Measurements from ENCODE around the gene SLC16A12. TPM values are rescaled to one million over a fixed set of nuclear protein-coding genes. Genes with fewer than 3 reads are reported as not detected.
"Not testable (repeated sequence)": the region's sequence is repeated elsewhere in the genome, so short reads cannot be mapped to it uniquely, and the experiment has no call there.

Gene SLC16A12
- total and polyA plus RNA-seq, 4 donors: 0.03 to 10.7 (median 0.94) TPM

GRCh38 chr10:89531359-89531758 is 4.0 kb downstream of the SLC16A12 start:
- H3K27me3 ChIP-seq (ENCODE audit: control insufficient read depth in 4 of 4, insufficient read depth in 4 of 4, low read length in 3 of 4): no peaks in the 10 kb centered on the region
- H3K4me3 ChIP-seq (ENCODE audit: low read depth in 1 of 3, low read length in 3 of 3): no peak overlapping the region
- 64% methylated on average over 3 of the region's 3 CpGs for WGBS
- H3K36me3 ChIP-seq (ENCODE audit: control insufficient read depth in 4 of 4, insufficient read depth in 3 of 4, low read depth in 1 of 4, low read length in 3 of 4): no peaks in the 10 kb centered on the region
- no peak for DNase-seq (ENCODE audit: low spot score)
- TF ChIP-seq YY1 (IDR thresholded peaks at IDR 0.05) (no peak), ZBTB33 (IDR thresholded peaks at IDR 0.05) (no peak), SP1 (IDR thresholded peaks at IDR 0.05) (no peak), JUND (IDR thresholded peaks at IDR 0.05) (no peak), HNF4G (IDR thresholded peaks at IDR 0.05) (no peak), NR2F2 (IDR thresholded peaks at IDR 0.05) (no peak), REST (IDR thresholded peaks at IDR 0.05) (no peak), MAX (IDR thresholded peaks at IDR 0.05) (no peak), ATF3 (IDR thresholded peaks at IDR 0.05) (no peak), FOXA1 (IDR thresholded peaks at IDR 0.05) (no peak), EGR1 (IDR thresholded peaks at IDR 0.05; ENCODE audit: low read depth in 2 of 2) (no peak)
- H3K9ac ChIP-seq (ENCODE audit: low read depth in 1 of 2, low read length in 2 of 2): no peak overlapping the region
- no peaks in the 10 kb centered on the region for H3K9me3 ChIP-seq (ENCODE audit: control insufficient read depth in 4 of 4, low read length in 3 of 4)
- peaks cover 6 to 11% (median 10%) of the 10 kb centered on the region in 4 donors for H3K4me1 ChIP-seq (ENCODE audit: control insufficient read depth in 4 of 4, insufficient read depth in 4 of 4, low read length in 3 of 4)
- no peak overlapping the region for H3K27ac ChIP-seq (ENCODE audit: low read depth in 1 of 2, low read length in 2 of 2)

GRCh38 chr10:89529711-89530110 is 5.7 kb downstream of the SLC16A12 start:
- DNase-seq (ENCODE audit: low spot score); H3K36me3 ChIP-seq (ENCODE audit: control insufficient read depth in 4 of 4, insufficient read depth in 3 of 4, low read depth in 1 of 4, low read length in 3 of 4); H3K4me3 ChIP-seq (ENCODE audit: low read depth in 1 of 3, low read length in 3 of 3); H3K27ac ChIP-seq (ENCODE audit: low read depth in 1 of 2, low read length in 2 of 2); H3K9me3 ChIP-seq (ENCODE audit: control insufficient read depth in 4 of 4, low read length in 3 of 4); H3K9ac ChIP-seq (ENCODE audit: low read depth in 1 of 2, low read length in 2 of 2); H3K27me3 ChIP-seq (ENCODE audit: control insufficient read depth in 4 of 4, insufficient read depth in 4 of 4, low read length in 3 of 4); H3K4me1 ChIP-seq (ENCODE audit: control insufficient read depth in 4 of 4, insufficient read depth in 4 of 4, low read length in 3 of 4): not testable (repeated sequence)
- 95% methylated on average over 6 of the region's 6 CpGs for WGBS

GRCh38 chr10:89526358-89526757 is 9.0 kb downstream of the SLC16A12 start:
- H3K36me3 ChIP-seq (ENCODE audit: control insufficient read depth in 4 of 4, insufficient read depth in 3 of 4, low read depth in 1 of 4, low read length in 3 of 4): no peaks in the 10 kb centered on the region
- H3K9me3 ChIP-seq (ENCODE audit: control insufficient read depth in 4 of 4, low read length in 3 of 4): no peaks in the 10 kb centered on the region
- WGBS: 77% methylated on average over 4 of the region's 4 CpGs
- DNase-seq (ENCODE audit: low spot score): no peak
- H3K4me3 ChIP-seq (ENCODE audit: low read depth in 1 of 3, low read length in 3 of 3): no peak overlapping the region
- peaks cover 0 to 8% (median 0%) of the 10 kb centered on the region in 4 donors for H3K4me1 ChIP-seq (ENCODE audit: control insufficient read depth in 4 of 4, insufficient read depth in 4 of 4, low read length in 3 of 4)
- no peaks in the 10 kb centered on the region for H3K27me3 ChIP-seq (ENCODE audit: control insufficient read depth in 4 of 4, insufficient read depth in 4 of 4, low read length in 3 of 4)
- TF ChIP-seq ATF3 (IDR thresholded peaks at IDR 0.05) (no peak), RAD21 (IDR thresholded peaks at IDR 0.05) (no peak), ZBTB33 (IDR thresholded peaks at IDR 0.05) (no peak), RXRA (IDR thresholded peaks at IDR 0.05) (no peak), TAF1 (conservative IDR thresholded peaks at IDR 0.05) (no peak), YY1 (IDR thresholded peaks at IDR 0.05) (no peak), HNF4G (IDR thresholded peaks at IDR 0.05) (no peak)
- H3K9ac ChIP-seq (ENCODE audit: low read depth in 1 of 2, low read length in 2 of 2): no peak overlapping the region
- H3K27ac ChIP-seq (ENCODE audit: low read depth in 1 of 2, low read length in 2 of 2): no peak overlapping the region

All from liver (tissue), 9 donors.